Gastrocnemius medialis (tissue), 4 donors: ENCODE results near the gene CNIH4. TPM values are rescaled to one million over a fixed set of nuclear protein-coding genes. Genes with fewer than 3 reads are reported as not detected.

ENCODE experiments used
- ATAC-seq, 2 donors: fragments of 150-250 bp; one replicate each; pipeline ENCODE4 v1.9.1; 2016
- DNase-seq, 2 donors: peaks; one replicate each; pipeline ENCODE4 v3.0.0-alpha.2; 2019
- H3K27ac ChIP-seq, 4 donors: fragments of 200-600 bp; sonication (generic); 1 replicate in 1 of 4; 2 replicates in 3 of 4; pipeline ENCODE4 v1.5.1; 2016 to 2018; ENCODE audit warnings: mild to moderate bottlenecking in 2 of 4, moderate library complexity in 1 of 4
- H3K27me3 ChIP-seq, 3 donors: fragments of 200-600 bp; sonication (generic) in 2 of 3; 1 replicate in 1 of 3; 2 replicates in 2 of 3; pipeline versions ENCODE4 v1.5.1 to v1.6.0; 2016 to 2019; ENCODE audit warnings: mild to moderate bottlenecking in 1 of 3, moderate library complexity in 1 of 3
- H3K36me3 ChIP-seq, 2 donors: fragments of 200-600 bp; sonication (generic) in 1 of 2; one replicate each; pipeline ENCODE4 v1.5.1; 2017 to 2018
- H3K4me1 ChIP-seq, 2 donors: fragments of 200-600 bp; sonication (generic) in 1 of 2; one replicate each; pipeline ENCODE4 v1.5.1; 2016 to 2017; ENCODE audit warnings: mild to moderate bottlenecking in 2 of 2
- H3K4me3 ChIP-seq, 4 donors: fragments of 200-600 bp; sonication (generic) in 3 of 4; 1 replicate in 1 of 4; 2 replicates in 3 of 4; pipeline ENCODE4 v1.5.1; 2016 to 2019; ENCODE audit warnings: mild to moderate bottlenecking in 2 of 4
- H3K9me3 ChIP-seq, 3 donors: fragments of 200-600 bp; sonication (generic) in 2 of 3; 1 replicate in 1 of 3; 2 replicates in 2 of 3; pipeline ENCODE4 v1.5.1; 2016 to 2019
- POLR2A ChIP-seq, 2 donors: fragments of 450-650 bp; IDR thresholded peaks; one replicate each; pipeline ENCODE4 v1.6.1; 2017; ENCODE audit warnings: antibody characterized with exemption in 2 of 2, mild to moderate bottlenecking in 2 of 2, moderate library complexity in 2 of 2
- in situ Hi-C, 4 donors: fragments of 200-750 bp; cut with MboI; loops; one replicate each; pipeline versions ENCODE4 v1.15.0 to v1.8.0; 2017; ENCODE audit warnings: low sequenced_read_pairs in 4 of 4
- intact Hi-C: fragments of 100-400 bp; cut with DNase I; formaldehyde crosslinking; loops from one replicate; pipeline ENCODE4 v1.15.1; 2023; ENCODE audit warnings: low total_unique reads
- total RNA-seq, 4 donors: library from RNA; depleted of rRNA; stranded (reverse); fragments of >200 nt; gene quantifications; one replicate each; pipeline versions ENCODE4 v1.1.0 to v1.2.3, GENCODE V29; 2016
- TF ChIP-seq, protein P1 (sequence below), 5 experiments: fragments of 450-650 bp in 3 of 5; fragments of 200-600 bp in 2 of 5; sonication (generic) in 2 of 5; IDR thresholded peaks in 4 of 5; conservative IDR thresholded peaks in 1 of 5; 1 replicate in 4 of 5; 2 replicates in 1 of 5; pipeline ENCODE4 v1.5.1; 2016 to 2019; ENCODE audit warnings: antibody characterized with exemption in 5 of 5, mild to moderate bottlenecking in 3 of 5, moderate library complexity in 3 of 5

CNIH4 gene
- total RNA-seq, 4 donors from 2014 or later, result 24.5 to 58.5 (median 39.1) TPM

DNA sequence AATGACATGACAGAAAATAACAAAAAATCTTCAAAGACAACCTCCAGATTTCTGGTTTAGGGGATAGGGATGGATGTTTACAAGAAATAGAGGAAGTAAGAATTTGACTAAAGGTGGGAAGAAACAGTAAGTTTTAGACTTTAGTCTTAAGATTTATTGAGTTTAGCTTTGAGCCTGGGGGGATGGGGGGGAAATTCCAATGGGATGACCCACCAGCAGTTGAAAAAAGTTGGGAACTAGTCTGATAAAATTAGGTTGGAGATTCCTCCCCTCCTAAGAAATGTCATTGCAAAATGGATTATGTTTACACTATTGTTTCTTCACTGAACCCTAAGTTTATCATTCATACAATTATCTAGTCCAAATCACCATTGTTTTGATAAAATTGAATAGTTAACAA, 49.5 kb downstream of the CNIH4 start:
- TF ChIP-seq, protein P1, sequence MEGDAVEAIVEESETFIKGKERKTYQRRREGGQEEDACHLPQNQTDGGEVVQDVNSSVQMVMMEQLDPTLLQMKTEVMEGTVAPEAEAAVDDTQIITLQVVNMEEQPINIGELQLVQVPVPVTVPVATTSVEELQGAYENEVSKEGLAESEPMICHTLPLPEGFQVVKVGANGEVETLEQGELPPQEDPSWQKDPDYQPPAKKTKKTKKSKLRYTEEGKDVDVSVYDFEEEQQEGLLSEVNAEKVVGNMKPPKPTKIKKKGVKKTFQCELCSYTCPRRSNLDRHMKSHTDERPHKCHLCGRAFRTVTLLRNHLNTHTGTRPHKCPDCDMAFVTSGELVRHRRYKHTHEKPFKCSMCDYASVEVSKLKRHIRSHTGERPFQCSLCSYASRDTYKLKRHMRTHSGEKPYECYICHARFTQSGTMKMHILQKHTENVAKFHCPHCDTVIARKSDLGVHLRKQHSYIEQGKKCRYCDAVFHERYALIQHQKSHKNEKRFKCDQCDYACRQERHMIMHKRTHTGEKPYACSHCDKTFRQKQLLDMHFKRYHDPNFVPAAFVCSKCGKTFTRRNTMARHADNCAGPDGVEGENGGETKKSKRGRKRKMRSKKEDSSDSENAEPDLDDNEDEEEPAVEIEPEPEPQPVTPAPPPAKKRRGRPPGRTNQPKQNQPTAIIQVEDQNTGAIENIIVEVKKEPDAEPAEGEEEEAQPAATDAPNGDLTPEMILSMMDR (IDR thresholded peaks at IDR 0.05 in 4 of 5, conservative IDR thresholded peaks at IDR 0.05 in 1 of 5), result no peak
- TF ChIP-seq POLR2A (IDR thresholded peaks at IDR 0.05), result no peak
- in situ Hi-C loops, result no loop called here
- intact Hi-C loops, result no loop called here
- H3K36me3 ChIP-seq, result peaks cover 0 to 72% of the 10 kb centered on the region in 2 donors
- no peak for ATAC-seq
- H3K9me3 ChIP-seq, result no peaks in the 10 kb centered on the region
- DNase-seq, result no peak
- no peak overlapping the region for H3K4me3 ChIP-seq
- H3K4me1 ChIP-seq, result no peaks in the 10 kb centered on the region
- H3K27ac ChIP-seq, result peak overlapping the region in 1 of 4 donors; percentile 21
- no peaks in the 10 kb centered on the region for H3K27me3 ChIP-seq

DNA sequence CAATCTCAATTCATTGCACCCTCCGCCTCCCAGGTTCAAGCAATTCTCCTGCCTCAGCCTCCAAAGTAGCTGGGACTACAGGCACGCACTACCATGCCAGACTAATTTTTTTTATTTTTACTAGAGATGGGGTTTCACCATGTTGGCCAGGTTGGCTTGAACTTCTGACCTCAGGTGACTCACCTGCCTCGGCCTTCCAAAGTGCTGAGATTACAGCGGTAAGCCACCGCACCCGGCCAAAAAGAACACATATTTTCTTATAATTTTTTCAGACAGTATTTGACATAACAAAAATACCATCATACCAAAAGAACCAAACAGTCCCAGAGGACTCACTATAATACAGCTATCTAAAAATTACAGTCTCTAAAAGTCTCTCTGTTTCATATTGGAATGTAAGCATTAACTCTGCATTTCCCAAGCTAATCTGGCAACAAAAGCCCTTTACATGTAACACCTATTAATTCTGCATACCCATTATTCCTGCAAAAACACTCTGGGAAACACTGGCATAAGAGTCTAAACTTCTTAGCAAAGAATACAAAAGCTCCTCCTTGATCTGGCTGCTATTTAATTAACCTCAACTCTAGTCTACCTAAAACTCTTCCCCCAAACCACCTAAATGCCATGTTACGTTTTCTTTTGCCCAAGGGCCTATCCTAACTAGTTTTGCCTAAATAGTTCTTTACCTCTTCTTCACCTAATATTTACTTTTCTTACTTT, 51.1 kb downstream of the CNIH4 start:
- ATAC-seq (peak in 1 of 2 donors; percentile 25), DNase-seq (no peak)
- TF ChIP-seq POLR2A (IDR thresholded peaks at IDR 0.05), result no peak
- TF ChIP-seq, protein P1 (IDR thresholded peaks at IDR 0.05 in 4 of 5, conservative IDR thresholded peaks at IDR 0.05 in 1 of 5), result no peak
- Histone ChIP-seq H3K27me3 (no peaks in the 10 kb centered on the region), H3K9me3 (no peaks in the 10 kb centered on the region), H3K36me3 (peaks cover 0 to 80% of the 10 kb centered on the region in 2 donors), H3K27ac (peak overlapping the region in 1 of 4 donors; percentile 36), H3K4me1 (no peaks in the 10 kb centered on the region), H3K4me3 (no peak overlapping the region)
- intact Hi-C loops (no loop called here), in situ Hi-C loops (no loop called here)

DNA sequence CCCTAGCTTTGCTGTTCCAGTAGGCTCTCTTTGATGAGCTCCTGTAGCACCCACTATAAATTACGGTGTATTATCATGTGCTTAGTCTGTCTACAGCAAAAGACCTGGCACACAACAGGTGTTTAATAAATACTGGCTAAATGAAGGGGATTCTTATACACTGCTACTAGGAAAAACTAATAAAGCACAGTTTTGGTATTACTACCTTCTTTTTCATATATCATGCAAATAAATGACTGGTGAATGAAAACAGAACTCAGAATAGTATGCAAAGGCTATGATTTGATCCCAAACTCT, 51.6 kb downstream of the CNIH4 start:
- DNase-seq (no peak), ATAC-seq (no peak)
- intact Hi-C loops, result no loop called here
- H3K36me3 ChIP-seq, result peaks cover 0 to 80% of the 10 kb centered on the region in 2 donors
- H3K4me1 ChIP-seq, result no peaks in the 10 kb centered on the region
- no peak overlapping the region for H3K4me3 ChIP-seq
- no peaks in the 10 kb centered on the region for H3K27me3 ChIP-seq
- H3K9me3 ChIP-seq, result no peaks in the 10 kb centered on the region
- in situ Hi-C loops, result no loop called here
- no peak for TF ChIP-seq POLR2A (IDR thresholded peaks at IDR 0.05)
- TF ChIP-seq, protein P1 (IDR thresholded peaks at IDR 0.05 in 4 of 5, conservative IDR thresholded peaks at IDR 0.05 in 1 of 5), result no peak
- H3K27ac ChIP-seq, result peak overlapping the region in 1 of 4 donors; percentile 36

DNA sequence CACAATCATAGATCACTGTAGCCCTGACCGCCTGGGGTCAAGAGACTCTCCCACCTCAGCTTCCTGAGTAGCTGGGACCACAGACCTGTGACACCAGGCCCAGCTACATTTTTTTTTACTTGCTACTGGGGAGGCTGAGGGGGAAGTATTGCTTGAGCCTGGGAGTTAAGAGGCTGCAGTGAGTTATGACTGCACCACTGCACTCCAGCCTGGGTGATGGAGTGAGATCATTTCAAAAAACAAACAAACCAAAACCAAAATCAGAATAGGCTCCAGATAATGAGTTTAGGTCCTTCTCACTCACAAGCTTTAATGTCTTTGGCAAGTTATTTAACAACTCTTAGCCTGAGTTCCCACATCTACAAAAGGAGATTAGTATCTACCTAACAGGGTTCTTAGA, 55.1 kb downstream of the CNIH4 start:
- intact Hi-C loops (no loop called here), in situ Hi-C loops (no loop called here)
- no peak for DNase-seq

More for the DNA sequence above, 55.1 kb downstream of the CNIH4 start:
- Histone ChIP-seq H3K4me1 (no peaks in the 10 kb centered on the region), H3K27me3 (no peaks in the 10 kb centered on the region), H3K4me3 (no peak overlapping the region), H3K9me3 (no peaks in the 10 kb centered on the region), H3K36me3 (peaks cover 0 to 80% of the 10 kb centered on the region in 2 donors), H3K27ac (peak overlapping the region in 1 of 4 donors; percentile 17)
- ATAC-seq, result no peak
- TF ChIP-seq, protein P1 (IDR thresholded peaks at IDR 0.05 in 4 of 5, conservative IDR thresholded peaks at IDR 0.05 in 1 of 5), result no peak
- TF ChIP-seq POLR2A (IDR thresholded peaks at IDR 0.05), result no peak
